NB4 (cell line): ENCODE data around the gene BBS9.
A peak's percentile ranks its signal among the peaks of the same experiment; 100 is the strongest.
"Not testable (repeated sequence)": the region's sequence is repeated elsewhere in the genome, so short reads cannot be mapped to it uniquely, and the experiment has no call there.

Experiments used
- DNase-seq: peaks from one replicate; pipeline ENCODE4 v3.0.0; 2010; ENCODE audit warnings: low read depth
- H3K4me3 ChIP-seq: one replicate; pipeline ENCODE4 v1.5.1; 2011; ENCODE audit warnings: mild to moderate bottlenecking, low read depth, low read length, moderate library complexity
- MYC ChIP-seq: IDR thresholded peaks from 2 replicates; pipeline ENCODE4 v1.6.1; 2011; ENCODE audit warnings: low read depth, low read length
- POLR2A ChIP-seq: IDR thresholded peaks from 2 replicates; pipeline ENCODE4 v1.6.1; 2011; ENCODE audit warnings: mild to moderate bottlenecking; ENCODE audit not compliant: insufficient read length; ENCODE audit errors: extremely low read depth
- TF ChIP-seq, protein P1 (sequence below): IDR thresholded peaks from 2 replicates; pipeline ENCODE4 v1.6.1; 2011; ENCODE audit warnings: low read depth, low read length
- TF ChIP-seq, protein P2 (sequence below): IDR thresholded peaks from one replicate; pipeline ENCODE4 v1.5.1; 2012; ENCODE audit warnings: low read depth, low read length

Gene BBS9

DNA sequence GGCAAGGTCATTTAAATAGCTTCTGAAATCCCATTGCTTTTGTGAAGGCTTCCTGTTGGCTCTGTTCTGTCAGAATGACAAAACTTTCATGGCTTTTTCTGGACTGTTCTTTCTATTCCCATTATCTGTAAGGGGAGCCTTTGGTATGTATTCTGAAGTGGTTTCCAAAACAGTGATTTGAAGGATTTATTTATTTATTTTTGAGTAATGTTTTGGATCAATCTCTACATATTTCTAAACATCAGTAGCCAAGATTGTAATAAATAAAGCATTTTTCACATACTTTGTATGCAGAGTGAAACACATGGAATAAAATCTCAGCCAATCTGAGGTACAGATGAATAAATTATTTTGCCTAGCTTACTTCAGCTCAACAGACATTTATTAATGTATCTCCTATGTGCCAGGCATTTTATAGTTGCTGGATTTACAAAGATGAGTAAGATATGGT lies 121.1 kb downstream of the BBS9 start:
- no peak for DNase-seq

DNA sequence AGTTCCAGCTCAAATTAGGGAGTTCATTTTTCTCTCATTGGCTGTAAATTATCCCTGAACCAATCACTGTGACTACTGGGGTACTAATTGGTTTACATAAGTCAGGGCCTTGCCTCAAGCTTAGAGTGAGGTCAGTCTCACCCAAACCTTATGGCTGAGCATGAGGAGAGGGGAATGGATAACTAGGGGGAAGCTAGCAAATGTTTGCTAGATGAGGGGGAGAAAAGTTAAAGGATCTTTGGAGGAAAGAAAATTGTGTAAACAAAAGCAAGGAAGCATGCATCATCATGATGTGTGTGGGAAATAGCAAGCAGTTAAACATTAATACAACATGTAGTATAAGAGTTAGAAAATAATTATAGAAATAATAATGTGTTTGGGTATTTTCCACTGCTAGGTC lies 121.9 kb downstream of the BBS9 start:
- TF ChIP-seq MYC, result no peak
- no peak for TF ChIP-seq POLR2A
- TF ChIP-seq, protein P1, sequence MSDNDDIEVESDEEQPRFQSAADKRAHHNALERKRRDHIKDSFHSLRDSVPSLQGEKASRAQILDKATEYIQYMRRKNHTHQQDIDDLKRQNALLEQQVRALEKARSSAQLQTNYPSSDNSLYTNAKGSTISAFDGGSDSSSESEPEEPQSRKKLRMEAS, result no peak
- TF ChIP-seq, protein P2, sequence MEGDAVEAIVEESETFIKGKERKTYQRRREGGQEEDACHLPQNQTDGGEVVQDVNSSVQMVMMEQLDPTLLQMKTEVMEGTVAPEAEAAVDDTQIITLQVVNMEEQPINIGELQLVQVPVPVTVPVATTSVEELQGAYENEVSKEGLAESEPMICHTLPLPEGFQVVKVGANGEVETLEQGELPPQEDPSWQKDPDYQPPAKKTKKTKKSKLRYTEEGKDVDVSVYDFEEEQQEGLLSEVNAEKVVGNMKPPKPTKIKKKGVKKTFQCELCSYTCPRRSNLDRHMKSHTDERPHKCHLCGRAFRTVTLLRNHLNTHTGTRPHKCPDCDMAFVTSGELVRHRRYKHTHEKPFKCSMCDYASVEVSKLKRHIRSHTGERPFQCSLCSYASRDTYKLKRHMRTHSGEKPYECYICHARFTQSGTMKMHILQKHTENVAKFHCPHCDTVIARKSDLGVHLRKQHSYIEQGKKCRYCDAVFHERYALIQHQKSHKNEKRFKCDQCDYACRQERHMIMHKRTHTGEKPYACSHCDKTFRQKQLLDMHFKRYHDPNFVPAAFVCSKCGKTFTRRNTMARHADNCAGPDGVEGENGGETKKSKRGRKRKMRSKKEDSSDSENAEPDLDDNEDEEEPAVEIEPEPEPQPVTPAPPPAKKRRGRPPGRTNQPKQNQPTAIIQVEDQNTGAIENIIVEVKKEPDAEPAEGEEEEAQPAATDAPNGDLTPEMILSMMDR, result no peak
- no peak for DNase-seq
- no peak overlapping the region for H3K4me3 ChIP-seq

More for the DNA sequence above, 121.1 kb downstream of the BBS9 start:
- TF ChIP-seq, protein P1, result no peak
- TF ChIP-seq, protein P2, result no peak
- TF ChIP-seq POLR2A (no peak), MYC (no peak)
- H3K4me3 ChIP-seq, result no peak overlapping the region

GRCh38 chr7:33258491-33258951 lies 129.2 kb downstream of the BBS9 start:
- no peak for DNase-seq
- TF ChIP-seq POLR2A, result no peak
- TF ChIP-seq, protein P2, result no peak

GRCh38 chr7:33261585-33261984 lies 132.2 kb downstream of the BBS9 start:
- DNase-seq, result peak; percentile 8
- no peak overlapping the region for H3K4me3 ChIP-seq
- TF ChIP-seq POLR2A, result no peak
- TF ChIP-seq, protein P1, result no peak
- TF ChIP-seq MYC, result no peak
- TF ChIP-seq, protein P2, result no peak

More at GRCh38 chr7:33258491-33258951, 129.2 kb downstream of the BBS9 start:
- no peak overlapping the region for H3K4me3 ChIP-seq

DNA sequence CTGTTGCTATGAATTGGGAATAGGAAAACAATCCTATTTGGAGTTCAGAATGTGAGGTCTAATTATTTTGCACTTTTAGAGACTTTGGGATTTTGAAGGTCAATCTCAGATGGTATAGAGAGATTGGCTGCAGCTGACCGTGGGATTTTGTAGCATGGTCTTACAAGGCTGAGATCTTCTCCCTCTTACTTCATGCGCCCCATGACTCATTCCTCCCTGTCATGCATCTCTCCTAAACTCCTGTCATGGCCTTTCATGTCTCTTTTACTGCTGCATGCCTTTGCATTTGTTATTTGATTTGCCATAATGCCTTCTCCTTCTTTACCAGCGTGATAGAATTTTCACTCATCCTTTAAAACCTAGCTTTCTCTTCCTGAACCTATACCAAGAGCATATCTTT lies 133.1 kb downstream of the BBS9 start:
- H3K4me3 ChIP-seq, result no peak overlapping the region
- DNase-seq, result peak; percentile 12
- TF ChIP-seq, protein P2, result no peak

DNA sequence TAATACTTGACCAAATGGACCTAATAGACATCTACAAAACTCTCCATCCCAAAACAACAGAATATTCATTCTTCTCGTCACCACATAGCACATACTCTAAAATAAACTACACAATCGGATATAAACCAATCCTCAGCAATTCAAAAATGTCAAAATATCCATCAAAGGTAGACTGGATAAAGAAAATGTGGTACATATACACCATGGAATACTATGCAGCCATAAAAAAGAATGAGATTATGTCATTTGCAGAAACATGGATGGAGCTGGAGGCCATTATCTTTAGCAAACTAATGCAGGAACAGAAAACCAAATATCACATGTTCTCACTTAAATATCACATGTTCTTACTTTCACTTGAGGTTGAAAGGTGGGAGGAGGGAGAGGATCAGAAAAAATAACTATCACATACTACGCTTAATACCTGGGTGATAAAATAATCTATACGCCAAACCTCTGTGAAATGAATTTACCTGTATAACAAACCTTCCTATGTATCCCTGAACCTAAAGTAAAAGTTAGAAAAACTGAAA lies 142.5 kb downstream of the BBS9 start:
- not testable (repeated sequence) for H3K4me3 ChIP-seq, DNase-seq
